Hematopoietic multipotent progenitor cell treated with erythropoietin and hydrocortisone succinate and interleukin-3 and kit ligand, for 6 days (in vitro differentiated cells): ENCODE data around the gene SLC13A1.
A peak's percentile ranks its signal among the peaks of the same experiment; 100 is the strongest.
"Not testable (repeated sequence)": the region's sequence is repeated elsewhere in the genome, so short reads cannot be mapped to it uniquely, and the experiment has no call there.

Source experiments
- DNase-seq: peaks from one replicate; pipeline ENCODE4 v3.0.0-alpha.2; 2015

Gene SLC13A1

DNA sequence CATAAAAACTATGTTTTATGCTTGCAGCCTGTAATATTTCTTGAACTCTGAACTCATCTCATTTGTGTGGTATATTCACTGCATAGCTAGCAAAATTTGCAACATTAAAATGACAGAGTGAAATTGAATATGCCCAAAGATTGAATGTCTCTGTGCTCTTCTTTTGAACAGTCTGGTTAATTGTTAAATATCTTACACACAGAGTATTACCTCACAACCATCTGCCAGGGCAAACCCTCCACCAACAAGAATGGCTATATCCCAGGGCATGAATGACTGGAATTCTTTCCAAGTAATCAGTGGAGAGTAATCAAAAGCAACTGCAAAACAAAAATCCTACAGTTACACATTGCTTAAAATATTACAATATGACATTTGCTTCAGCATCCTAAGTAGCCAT, 76.9 kb downstream of the SLC13A1 start:
- DNase-seq: no peak

DNA sequence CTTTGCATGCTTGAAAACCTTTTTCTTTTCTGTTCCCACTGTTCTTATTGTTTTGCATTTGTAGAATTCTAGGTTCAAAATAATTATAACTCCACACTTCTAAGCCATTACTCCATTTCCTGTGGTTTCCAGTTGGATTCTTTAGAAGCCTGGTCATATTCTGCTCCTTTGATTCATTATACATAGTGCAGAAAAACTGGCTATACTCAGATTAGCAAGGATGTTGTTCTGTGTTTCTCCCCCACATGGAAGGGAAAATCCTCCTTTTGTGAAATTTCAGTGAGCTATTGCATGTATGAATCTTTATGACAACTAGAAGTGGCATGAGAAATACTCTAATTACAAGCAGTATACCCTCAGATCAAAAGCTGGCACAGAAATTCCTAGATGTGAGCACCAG, 79.5 kb downstream of the SLC13A1 start:
- DNase-seq: no peak

DNA sequence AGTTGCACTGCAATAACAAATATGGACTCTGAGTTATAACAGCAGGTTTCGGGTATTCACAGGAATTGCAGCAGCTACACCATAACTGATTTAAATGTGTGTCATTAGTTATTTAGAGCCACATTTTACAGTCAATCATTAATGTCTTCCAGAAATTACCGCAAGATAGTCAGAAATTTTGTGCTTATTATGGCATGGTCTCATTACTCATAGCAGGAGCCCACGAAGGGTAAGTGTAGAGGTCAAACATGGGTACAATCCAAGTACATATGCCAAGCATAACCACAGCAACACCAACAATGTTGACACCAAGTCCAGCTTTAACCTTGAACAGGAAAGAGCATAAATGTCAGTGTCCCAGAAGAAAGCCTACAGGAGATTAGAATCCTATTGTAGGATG, 84.4 kb downstream of the SLC13A1 start:
- no peak for DNase-seq

DNA sequence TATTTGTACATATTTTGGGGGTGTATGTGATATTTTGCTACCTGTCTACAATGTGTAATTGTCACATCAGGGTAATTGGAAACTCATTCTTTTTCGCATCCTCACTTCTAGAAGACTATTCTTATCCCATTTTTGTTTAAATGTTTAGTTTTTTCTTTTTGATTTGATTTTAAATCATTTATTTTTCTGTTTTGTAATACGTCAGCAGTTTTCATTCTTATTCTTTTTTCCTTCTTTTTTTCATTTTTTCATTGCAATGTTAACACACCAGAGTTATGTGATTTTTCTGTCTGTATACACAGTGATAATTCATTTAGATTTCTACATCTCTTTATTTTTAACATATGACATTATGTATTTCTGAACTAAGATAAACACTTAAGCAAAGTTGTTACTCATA, 85.5 kb downstream of the SLC13A1 start:
- DNase-seq: no peak

DNA sequence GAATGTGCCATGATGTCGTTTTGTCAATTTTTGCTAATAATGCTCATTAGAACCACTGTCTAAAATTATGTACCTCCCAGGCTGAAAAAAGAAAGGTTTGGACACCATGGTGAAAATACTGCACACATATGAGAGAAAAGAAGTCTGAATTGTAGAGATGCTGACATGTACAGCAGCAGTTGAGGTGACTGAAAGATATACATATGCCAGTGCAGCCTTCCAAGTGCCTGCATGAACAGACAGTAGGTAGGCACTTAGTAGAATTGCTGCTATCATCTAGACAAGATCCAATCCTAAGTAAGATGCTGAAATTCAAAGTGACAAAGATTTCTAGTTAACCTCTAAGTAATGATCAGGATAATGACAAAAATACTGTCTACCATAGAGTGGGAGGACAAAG, 86.9 kb downstream of the SLC13A1 start:
- DNase-seq: no peak

DNA sequence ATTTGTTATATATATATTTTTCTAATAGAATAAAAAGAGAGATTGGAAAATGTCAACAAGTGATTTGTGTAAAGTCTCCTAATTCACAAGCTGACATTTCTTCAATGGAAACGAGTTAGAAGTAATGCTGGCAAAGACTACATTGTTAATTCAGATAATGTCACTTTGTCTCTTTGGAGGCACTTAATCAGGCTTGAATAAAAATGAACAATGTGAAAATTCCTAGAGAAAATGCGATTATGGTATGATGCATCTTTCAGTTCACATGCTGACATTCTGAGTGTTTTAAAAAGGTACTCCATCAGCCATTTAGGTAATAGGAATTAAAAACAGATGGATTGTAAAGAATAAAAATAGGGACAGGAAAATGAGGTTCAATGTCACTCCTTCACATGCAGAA, 100.1 kb downstream of the SLC13A1 start:
- no peak for DNase-seq

DNA sequence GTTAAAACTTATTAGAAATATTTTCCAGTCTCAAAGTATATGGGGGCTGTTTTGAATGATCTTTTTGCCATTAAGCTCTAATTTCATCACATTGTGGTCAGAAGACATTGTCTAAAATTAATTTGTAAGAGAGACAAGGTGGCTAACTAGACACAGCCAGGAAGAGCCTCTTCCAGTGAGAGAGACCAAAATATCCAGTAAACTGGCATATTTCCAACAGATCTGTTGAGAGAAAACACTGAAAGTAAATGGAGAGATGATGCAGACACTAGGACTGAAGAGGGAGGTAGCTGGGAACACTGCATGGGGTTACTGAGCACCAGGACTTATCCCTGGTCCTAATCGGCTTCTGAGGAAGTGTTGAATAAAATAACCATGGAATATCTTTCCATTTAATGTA, 102.8 kb downstream of the SLC13A1 start:
- DNase-seq: no peak

DNA sequence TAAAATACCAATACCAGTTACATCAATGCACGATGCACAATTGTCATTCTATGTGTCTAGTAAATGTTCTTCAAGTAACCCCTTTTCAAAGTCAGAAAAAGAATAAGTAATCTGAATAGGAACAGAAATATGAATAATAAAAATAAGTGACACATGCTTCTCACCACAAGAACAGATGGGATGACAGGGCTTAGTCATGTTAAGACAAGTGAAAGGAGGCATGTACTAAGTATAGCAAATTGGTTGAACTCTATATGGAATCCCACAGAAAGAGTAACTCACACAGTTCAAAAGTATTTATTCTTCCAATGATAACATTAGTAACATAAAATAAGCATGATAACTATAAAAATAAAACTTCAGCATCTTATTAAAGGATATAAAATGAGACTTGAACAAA, 103.3 kb downstream of the SLC13A1 start:
- no peak for DNase-seq

DNA sequence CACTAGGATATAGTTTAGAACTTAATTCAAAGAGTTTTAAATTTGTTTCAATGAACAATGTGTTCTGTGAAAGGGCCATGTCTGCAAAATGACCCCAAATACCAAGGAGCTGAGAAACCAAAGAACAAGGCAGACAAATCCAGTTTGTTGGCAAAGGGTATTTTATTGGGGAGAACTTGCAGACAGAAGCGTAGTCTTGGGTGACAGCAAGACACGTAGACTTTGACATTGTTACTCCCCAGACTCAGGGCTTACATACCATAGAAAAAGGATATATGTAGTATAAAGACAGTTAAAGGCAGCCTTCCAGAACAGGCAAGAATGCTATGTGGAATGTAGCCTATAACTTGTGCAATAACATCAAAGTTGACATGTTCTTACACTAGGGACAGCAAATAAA, 109.3 kb downstream of the SLC13A1 start:
- DNase-seq: no peak

DNA sequence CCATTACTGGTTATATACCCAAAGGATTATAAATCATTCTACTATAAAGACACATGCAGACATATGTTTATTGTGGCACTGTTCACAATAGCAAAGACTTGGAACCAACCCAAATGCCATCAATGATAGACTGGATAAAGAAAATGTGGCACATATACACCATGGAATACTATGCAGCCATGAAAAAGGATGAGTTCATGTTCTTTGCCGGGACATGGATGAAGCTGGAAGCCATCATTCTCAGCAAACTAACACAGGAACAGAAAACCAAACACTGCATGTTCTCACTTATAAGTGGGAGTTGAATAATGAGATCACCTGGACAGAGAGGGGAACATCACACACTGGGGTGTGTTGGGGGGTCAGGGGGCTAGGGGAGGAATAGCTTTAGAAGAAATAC, 112.9 kb downstream of the SLC13A1 start:
- DNase-seq: not testable (repeated sequence)

DNA sequence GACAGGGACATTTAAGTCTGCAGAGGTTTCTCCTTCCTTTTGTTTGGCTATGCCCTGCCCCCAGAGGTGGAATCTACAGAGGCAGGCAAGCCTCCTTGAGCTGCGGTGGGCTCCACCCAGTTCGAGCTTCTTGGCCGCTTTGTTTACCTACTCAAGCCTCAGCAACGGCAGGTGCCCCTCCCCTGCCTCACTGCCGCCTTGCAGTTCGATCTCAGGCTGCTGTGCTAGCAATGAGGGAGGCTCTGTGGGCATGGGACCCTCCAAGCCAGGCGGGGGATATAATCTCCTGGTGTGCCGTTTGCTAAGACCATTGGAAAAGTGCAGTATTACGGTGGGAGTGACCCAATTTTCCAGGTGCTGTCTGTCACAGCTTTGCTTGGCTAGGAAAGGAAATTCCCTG, 114.9 kb downstream of the SLC13A1 start:
- not testable (repeated sequence) for DNase-seq

DNA sequence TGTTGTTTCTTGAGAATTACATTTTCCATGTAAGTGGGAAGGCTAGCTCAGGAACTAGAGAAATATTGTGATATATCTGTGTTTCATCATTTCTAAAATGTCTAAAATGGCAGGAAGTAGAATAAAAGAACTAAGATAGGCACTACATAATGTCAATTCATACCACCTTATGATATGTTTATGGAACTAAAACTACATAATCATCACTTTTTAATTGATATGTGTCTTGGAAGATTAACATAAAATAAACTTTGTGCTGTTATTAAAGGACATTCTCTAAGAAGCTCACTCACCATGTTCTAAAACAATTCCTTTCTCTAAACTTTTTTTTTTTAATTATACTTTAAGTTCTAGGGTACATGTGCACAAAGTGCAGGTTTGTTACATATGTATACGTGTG, 120.7 kb downstream of the SLC13A1 start:
- no peak for DNase-seq

DNA sequence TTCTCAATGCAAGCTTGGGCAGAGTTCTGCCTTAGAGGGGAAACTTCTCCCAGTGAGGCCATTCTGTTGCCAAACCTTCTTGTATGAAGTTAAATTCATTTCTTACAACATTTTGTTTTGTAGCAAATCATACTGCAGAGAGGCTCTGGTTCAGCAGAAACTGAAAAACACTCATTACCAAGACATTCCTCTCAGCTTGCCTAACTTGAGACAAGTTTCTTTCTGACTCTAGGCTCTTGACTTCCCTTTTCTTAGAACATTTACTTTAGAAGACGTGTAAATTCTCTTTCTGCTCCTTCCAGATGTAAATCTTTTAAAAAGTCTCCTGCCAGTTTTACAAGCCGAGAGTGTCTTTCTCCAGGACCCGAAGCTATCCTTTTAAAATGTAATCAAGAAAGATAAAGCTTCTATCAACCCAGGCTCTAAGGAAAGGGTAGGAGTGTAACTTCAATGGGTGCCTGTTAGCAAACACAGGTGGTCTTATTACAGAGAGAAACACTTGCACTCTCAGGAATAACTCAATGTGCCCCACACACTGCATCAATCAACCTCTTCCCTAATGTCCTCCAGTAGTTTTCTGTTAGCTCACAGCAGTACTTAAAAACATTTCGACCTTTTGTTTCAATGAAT, 123.8 kb downstream of the SLC13A1 start:
- DNase-seq: no peak

DNA sequence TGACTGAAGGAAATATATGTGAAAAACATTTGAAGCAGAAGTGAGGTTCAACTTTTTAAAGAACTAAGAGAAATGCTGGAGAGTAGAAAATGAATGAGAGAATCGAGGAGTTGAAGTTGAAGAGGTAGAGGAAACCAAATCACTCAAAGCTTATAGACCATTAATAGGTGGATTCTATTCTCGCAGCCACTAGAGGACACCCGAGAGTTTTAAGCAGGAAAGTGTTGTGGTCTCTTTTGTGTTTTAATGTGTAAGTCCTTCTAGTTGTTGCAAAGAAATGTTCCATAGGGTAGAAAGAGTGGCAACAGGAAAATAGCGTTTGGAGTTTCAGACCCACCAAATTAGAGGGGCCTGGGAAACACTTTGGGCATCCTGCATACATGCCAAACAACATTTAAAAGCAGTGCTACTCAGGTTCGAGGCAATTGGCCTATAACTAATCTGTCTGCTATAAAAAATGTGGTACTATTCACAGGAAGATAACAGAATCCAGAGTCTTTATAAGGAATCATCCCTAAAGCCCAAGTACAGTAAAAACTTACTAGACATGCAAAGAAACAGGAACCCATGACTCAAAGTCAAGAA, 129.0 kb downstream of the SLC13A1 start:
- DNase-seq: peak; percentile 2

DNA sequence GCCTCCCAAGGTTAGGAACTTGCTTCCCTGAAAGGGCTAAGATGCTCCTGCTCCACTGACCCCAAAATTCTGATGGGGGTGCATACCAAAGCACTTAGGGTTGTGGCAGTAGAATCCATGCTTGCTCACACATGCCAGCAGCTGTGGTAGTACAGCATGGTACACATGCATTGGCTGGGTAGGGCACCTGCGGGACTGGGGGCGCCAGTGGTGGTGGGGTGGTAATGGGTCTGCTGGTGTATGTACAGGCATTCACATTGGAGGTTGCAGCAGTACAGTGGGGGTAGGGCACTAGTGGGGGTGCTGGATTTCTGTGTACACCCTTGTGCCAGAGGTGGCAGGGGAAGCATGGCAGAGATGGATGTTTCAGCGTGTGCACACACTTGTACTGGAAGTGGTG, 132.0 kb downstream of the SLC13A1 start:
- no peak for DNase-seq
